HL-60/S4 (cell line): ENCODE measurements around the gene MX2.

Experiments used
- in situ Hi-C: fragments of 300-500 bp; cut with MboI; formaldehyde crosslinking; loops from 2 replicates; pipeline ENCODE4 v1.14.3; 2022; ENCODE audit warnings: low sequenced_read_pairs

The MX2 gene

DNA sequence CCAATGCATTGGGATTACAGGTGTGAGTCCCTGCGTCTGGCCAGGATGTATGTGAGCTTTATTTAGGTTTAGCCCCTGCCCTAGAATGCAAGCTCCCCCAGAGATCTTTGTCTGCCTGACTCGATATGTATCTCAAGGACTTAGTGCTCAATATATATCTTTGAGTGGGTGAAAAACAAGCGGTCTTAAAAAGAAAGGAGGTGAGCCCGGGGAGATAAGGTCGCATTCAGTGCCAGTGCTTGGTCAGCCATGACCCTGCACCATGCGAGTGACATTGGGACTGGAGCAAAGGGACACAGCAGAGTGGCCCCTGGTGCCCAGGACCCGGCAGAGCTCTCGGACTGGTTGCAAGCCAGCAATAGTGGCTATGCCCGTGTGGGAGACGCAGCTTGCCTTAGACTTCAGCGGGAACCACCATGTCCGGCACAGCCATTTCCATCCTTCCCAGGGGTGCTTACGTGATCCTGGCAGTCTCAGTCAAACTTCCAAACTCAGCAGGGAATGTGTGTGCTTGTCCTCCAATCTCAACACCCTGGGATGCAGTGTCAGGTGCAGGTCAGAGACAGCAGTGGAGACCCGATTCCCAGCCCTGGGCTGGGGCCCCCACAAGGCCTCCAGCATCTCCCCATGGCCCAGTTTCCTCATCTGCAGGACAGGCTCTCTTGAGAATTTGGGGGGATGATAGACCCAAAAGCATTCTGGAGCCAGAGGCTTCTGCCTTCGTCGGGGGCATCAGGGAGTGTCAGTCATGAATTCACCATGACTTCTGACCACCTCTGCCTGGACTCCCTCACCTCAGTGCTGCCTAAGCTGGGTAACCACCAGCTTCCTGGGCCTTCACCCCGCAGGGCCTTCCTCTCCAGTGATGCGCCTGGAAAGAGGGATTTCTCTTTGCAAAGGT is 1.8 kb downstream of the MX2 start:
- in situ Hi-C loops, result no loop called here

DNA sequence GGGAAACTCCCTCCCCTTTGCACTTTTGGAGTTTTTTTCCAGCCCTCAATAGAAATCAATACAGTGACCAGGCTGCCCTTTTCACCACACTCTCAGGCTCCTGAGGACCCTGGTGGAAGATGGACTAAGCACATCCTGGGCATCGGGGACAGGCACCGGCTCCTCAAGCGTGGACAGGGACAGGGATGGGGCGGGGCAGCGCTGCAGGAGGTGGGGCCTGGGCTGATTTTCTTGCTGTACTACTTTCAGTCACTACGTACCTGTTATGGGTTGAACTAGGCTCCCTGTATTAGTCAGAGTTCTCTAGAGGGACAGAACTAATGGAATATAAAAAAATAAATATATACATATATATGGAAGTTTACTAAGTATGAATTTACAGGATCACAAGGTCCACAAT is 2.5 kb downstream of the MX2 start:
- in situ Hi-C loops, result no loop called here

GRCh38 chr21:41365377-41366107 is 3.7 kb downstream of the MX2 start:
- in situ Hi-C loops, result no loop called here

DNA sequence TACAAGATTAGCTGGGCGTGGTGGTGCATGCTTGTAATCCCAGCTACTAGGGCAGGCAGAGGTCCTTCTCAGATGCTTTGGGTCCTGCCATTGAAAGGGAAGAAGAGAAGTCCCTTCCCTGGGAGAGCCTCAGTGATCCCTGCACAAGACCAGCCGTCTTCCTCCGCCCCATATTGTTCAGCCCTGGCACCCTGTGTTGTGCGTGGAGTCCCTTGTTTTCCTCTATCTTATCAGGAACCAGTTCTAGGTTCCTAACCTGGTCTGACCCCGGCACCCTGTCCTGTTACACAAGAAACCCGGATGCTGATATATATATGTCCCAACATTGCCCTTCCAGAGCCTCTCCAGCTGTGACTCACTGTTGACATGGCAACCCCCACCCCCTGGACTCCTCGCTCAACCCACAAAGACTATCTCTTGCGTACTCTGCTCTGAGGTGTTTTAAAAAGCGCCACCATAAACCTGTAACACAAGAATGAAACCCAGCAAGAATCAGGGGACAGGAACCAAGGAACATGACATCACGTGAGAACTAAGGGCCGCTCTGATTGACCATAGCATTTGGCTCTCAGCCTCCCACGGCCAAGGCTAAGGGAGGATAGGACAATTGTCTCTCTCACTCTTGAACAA is 4.8 kb downstream of the MX2 start:
- in situ Hi-C loops, result no loop called here

GRCh38 chr21:41367301-41367944 is 5.6 kb downstream of the MX2 start:
- in situ Hi-C loops, result no loop called here

DNA sequence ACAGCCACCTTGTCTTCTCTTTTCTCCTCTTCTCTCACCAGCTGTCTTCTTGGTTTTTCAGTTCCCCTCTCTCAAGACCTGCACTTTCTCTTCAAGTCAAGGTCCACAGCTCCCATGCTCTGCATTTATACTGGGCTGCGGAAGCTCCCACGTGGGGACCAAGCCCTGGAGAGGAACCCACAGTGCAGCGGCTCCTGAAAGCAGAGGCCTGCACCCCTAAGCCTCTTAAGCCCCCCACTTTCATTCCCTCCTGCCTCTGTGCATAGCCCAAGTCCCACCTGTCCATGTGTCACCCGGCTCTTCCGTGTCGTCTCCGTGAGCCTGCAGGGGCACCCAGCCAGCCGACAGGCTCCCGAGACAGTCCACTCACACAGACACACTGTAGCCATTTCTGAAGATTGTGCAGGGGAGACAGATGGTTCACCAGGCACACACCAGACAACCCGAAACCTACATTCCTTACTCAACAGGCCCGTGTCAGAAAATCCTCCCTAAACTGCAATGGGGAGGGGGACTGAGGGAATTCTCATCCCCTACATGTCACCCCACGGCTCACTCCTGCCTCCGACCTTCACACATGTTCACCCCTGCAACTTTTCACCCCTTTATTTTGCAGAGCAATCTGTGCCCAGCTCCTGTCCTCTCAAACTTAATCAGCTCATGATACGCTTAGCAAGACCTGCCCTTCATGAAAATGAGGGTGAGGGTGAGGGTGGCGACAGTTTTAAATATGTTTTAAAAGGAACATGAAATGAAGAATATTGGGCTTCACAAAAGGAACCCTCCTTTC is 6.3 kb downstream of the MX2 start:
- in situ Hi-C loops, result no loop called here

DNA sequence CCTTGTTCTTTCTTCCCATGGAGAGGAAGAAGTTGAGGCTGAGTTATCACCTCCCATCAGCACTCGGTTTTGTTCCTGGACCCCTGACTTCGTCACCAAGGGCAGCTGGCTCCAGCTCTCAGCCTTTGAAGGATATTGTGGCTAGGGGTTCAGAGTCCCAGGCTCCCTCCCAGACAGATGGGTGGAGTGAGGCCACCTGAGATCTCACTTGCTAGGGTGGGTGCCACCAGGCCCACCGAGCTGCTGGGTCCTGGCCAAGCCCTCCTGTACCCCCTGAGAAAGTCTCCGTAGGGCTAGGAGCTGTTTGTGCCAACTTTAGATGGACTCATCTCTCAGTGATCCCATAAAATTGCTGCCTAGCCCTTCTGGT is 6.9 kb downstream of the MX2 start:
- in situ Hi-C loops, result no loop called here

GRCh38 chr21:41369105-41369919 is 7.5 kb downstream of the MX2 start:
- in situ Hi-C loops, result no loop called here

- in situ Hi-C loops, result no loop called here
These were observed 8.4 kb downstream of the MX2 start for GRCh38 chr21:41369920-41370839.

DNA sequence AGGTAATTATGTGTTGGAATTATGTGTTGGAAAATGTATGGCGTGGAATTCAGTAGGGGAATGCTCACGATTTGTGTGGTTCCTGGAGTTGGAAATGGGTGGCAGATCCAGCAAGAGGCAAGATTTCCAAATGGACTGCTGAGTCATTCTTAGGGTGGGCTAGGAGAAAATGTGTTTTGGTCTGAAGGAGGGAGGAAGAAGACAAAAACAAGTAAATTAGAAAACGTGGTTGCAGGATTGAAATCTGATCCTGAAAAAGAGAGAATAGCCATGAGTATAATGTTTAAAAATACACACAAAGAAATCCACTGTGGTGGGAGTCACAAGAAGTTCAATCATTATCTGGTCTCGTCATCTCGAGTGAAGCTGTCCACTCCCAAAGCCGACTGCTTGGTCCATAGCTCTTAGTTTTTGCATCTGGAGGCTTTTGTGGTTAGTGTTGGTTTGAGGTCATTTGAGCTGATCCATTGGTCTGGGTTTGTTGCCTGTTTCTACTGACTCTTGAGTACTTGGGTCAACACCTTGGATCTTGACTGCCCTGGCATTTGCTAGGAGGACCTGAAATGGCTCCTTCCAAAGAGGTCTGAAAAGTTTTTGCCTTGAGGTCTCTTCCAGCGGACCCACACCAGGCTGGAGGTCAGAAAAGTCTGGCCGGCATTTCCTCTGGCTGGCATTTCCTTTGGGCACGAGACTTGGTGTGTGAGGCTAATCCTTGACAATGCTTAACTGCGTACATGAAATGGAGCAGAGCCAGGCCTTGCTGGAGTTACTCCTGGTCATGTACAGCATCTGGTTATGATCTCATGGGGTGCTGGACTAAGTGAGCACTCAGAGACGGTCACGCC is 9.2 kb downstream of the MX2 start:
- in situ Hi-C loops, result no loop called here

DNA sequence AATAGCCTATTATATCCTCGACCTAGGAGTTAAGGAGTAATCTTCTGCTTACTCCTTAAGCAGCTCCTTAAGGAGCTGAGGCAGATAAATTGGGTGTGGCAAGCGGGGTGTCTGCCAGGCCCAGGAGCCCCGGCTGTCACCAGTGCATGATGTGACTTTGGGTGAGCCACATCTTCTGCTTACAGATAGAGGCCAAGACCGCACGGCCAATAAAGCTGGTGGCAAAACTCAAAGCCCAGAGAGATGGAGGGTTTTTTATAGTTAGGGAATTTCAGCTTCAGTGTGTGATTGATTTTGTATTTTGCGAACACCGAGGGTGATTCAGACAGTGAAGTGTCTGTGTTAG is 9.8 kb downstream of the MX2 start:
- in situ Hi-C loops, result no loop called here

DNA sequence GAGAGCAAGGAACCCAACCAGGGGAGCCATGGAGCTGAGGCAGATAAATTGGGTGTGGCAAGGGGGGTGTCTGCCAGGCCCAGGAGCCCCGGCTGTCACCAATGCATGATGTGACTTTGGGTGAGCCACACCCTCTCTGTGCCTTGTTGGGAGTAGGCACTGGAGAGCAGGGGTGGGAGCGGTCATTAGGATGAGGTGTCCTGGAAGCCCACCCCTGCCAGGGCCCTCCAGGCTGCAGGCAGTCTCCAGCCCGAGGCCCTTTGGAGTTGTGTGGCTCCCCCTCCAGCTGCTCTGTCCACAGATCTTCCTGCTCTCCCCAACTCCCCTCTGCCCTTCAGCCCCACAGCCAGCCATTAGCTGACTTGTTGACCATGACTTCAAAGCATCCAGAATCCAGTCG is 11.4 kb downstream of the MX2 start:
- in situ Hi-C loops, result no loop called here

- in situ Hi-C loops, result no loop called here
These were observed 11.9 kb downstream of the MX2 start for GRCh38 chr21:41373763-41374162.

GRCh38 chr21:41374177-41374712 is 12.4 kb downstream of the MX2 start:
- in situ Hi-C loops, result no loop called here

- in situ Hi-C loops, result no loop called here
These were observed 13.2 kb downstream of the MX2 start for GRCh38 chr21:41374867-41375533.

DNA sequence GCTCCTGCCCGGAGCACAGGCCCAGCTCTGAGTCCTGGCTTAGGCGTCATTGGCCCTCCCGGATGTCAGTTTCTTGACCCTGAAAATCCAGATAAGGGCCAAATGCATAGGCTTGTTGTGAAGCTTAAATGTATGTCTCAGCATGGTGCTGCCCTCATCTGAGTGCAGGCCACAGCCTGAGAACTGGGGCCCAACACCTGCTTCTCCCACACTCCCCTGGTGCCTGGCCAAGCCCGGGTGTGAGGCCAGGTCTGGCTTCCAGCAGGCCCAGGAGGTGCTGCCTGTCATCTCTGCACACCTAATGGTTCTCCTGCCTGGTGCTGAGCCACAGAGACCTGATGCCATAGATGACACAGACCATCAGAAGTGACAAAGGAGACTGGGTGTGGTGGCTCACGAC is 14.0 kb downstream of the MX2 start:
- in situ Hi-C loops, result no loop called here

DNA sequence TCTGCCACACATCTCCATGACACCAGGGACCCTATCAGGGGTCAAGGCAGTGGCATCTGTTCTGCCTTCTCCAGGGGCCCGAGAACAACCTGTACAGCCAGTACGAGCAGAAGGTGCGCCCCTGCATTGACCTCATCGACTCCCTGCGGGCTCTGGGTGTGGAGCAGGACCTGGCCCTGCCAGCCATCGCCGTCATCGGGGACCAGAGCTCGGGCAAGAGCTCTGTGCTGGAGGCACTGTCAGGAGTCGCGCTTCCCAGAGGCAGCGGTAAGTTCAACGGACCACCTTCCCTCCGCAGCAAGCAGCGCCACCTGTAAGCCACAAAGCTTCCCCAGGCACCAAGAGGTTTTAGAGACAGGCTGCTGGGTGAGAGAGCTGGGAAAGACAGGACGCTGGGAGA is 15.9 kb downstream of the MX2 start:
- in situ Hi-C loops, result no loop called here
